NCI-H748 (cell line): ENCODE data around the gene SYT2.
"Not testable (repeated sequence)": the region's sequence is repeated elsewhere in the genome, so short reads cannot be mapped to it uniquely, and the experiment has no call there.

Experiments
- DNase-seq: peaks from one replicate; lab custom pipeline; 2025; ENCODE audit not compliant: unreplicated experiment; lab: John Stamatoyannopoulos, UW

The SYT2 gene

DNA sequence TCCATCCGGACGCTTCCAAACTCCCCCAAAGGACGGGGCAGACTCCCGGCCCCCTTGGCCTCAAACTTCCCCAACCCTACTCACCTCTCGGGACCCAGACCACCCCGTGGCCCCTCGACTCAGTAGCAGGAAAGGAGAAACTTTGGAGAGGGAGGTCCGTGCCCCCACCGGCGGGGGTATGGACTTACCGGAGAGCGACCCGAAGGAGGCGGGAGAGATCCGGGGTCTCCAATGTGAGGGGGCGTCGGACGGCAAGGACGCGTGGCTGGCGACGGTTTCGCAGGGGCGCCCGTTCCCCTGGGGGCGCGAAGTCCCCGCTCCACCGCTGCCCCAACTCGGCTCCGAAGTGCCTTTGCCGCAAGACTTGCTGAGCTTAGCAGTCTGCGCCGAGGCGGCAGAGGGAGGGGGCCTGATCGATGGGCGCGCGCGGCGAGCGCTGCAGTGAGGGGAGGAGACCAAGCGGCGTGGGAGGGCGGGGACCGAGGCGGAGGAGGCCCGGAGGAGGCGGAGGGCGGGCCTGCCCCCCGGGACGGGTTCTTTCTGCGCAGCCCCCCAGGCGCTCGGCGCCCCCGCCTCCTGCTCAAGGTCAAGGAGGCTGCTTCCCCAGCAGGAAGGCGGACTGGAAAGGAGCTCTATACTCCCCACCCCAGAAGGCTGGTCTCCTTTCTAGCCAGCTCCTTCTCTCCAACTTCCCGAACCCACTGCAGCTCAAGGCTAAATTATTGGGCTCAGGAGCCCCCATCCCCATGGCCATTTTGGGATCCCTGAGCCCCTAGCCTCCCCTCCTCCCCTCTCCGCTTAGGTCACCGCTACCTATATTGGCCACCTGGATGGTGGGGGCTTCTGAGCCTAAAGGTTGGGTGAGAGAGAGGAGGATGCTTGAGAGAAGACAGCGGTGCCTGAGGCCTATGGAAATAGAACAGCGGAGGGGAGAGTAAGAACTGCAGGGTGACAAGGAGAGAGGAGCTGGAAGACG lies at the start of gene SYT2:
Gene SYT2, minus strand, starts transcription at position 385 of the 976 bp plus-strand sequence. CDS start 104,682 bp downstream, outside the sequence.
- peak; percentile 67 for DNase-seq

DNA sequence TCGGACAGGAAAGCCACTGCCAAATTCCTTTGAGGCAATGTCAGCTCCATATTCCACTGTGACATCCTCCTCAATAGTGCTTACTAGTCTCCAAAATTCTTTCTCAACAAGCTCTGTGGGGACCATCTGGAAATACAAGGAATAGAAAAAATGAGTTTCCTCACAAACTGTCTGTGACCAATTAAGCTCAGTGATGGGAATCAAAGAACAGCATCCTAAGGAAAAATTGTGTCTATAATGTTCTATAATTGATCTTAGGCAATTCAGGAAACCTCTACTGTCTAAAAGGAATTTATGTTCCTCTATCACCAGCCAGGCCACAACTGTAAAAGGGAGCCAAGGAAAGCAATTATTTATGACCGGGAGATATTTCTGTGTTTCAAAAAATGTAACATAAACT lies 46.1 kb upstream of the SYT2 start:
- DNase-seq: no peak

DNA sequence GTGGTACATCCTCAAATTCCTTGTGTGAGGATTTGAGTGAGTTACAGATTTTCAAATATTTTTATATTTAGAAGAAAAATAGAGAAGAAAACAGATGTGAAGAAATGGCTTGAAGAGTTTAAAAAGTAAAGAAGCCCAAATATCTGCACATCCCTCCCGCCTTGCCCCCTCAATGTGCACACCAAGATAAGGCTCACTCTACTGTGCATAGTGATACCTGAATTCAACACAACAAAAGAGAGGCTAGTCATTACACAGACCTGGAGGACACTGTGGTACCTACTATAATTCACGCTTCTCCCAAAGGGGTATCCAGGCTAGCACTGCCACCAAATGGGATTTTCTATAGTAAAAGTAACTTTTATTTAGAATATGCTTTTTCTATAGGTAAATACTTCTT lies 44.0 kb upstream of the SYT2 start:
- no peak for DNase-seq

DNA sequence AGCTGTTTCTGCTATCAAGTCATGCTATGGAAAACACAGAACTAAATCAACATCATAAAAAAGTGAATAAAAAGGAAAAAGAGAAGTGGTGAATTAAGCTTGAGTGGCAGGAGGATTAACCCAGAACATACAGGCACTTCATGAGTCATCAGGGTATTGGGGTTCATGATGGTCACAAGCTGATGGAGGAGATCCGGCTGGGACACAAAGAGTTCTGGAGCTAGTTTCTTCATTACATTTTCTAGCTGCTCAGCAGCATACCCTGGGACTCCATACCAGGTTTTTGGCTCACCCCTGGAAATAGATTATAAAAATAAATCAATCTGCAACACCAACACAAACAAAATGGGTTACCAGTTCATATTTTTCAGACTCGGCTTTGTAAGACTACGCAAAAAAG lies 42.5 kb upstream of the SYT2 start:
- no peak for DNase-seq

DNA sequence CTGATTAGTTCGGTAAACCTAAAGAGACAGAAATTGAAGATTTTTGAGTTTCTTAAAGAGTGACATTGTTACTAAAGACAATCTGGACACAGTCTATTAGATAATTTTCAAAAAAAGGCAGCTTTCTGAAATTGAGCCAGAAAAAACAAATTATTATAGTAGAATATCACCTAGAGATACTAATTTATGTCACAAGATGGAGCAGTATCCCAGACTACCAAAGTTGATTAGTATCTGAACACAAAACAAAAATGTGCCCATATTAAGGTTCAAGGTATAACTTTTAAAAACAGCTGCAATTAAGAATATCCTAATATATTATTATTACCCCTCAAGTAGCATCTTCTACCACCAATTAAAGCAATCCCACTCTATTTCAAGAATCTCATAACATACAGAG lies 40.5 kb upstream of the SYT2 start:
- no peak for DNase-seq

DNA sequence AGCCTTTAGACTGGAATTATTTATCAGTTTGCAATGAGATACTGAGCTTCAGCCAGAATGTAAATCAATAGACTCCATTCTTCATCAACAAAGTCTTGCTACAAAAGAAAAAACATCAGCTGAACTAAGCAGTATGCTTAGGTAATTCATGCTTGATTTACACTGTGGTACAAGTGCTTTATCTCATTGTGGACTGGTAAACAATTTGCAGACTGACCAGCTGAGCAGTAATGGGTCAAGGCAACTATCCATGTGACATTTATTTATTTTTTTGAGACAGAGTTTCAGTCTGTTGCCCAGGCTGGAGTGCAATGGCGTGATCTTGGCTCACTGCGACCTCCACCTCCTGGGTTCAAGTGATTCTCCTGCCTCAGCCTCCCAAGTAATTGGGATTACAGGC lies 39.8 kb upstream of the SYT2 start:
- DNase-seq: no peak

DNA sequence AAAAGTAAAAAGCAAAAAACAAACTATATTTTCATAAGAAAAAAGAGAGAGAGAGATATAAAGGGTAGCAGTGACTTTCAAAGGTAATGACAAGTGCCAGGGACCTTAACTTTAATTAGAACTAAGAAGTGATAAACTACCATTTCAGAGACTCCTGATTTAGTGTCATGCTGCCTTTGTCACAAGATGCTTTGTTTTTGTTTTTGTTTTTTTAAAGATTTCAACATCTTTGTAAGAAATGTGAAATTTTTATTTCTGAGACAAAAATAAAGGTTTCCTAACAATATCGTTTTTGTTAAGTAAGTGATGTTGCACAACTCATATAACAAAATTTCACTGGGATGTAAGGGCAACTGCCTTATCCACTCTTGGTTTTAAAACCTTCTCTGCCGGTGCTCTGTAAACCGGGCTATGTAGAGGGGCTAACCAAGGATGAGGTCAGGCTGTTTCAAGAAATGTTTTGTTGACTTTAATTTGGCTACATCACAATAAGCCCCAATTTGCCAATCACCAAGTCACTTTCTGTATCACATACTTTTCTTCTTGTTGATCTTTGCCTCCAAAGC lies 35.2 kb upstream of the SYT2 start:
- no peak for DNase-seq

DNA sequence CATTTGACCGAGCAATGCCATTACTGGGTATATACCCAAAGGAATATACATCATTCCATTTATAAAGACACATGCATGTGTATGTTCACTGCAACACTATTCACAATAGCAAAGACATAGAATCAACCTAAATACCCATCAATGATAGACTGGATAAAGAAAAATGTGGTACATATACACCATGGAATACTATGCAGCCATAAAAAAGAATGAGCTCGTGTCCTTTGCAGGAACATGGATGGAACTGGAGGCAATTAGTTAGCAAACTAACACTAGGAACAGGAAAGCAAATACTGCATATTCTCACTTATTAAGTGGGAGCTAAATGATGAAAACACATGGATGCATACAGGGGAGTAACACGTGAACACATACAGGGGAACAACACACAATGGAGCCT lies 34.5 kb upstream of the SYT2 start:
- DNase-seq: not testable (repeated sequence)

DNA sequence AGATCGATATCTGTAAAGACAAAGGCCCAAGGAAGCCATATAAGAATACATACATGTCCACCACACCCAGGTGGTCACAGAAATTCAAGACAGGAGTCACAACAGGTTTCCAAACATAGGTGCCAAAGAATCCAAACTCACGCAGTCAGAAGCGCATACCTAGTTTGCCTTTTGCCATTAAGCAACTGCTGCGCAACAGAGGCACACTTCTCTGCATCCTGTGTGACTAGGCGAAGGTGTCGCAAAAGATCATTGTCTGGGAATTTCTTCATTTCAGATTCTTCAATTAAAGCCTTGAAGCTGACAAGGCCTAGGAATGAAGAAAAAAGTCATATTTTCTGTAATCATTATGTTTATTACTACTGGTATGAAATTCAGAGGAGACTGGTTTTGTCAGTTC lies 32.2 kb upstream of the SYT2 start:
- no peak for DNase-seq

DNA sequence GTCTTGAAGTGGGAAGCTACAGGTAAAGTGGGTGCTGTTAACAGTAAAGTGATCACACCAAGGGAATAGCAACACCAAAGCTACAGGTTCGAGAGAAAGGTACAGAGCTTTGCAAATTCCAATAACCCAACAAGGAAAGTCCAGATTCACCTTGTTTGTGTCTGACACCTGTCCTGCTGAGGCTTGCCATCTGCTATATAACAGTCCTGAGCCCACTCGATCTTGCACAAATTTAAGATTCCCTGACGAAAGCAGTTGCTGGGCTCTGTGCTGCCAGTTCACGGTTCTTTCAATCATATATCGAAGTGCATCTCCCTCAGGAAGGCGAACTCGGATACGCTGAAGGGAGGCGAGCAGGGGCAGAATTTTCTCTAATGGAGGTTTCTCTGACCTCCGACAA lies 23.0 kb upstream of the SYT2 start:
- no peak for DNase-seq

DNA sequence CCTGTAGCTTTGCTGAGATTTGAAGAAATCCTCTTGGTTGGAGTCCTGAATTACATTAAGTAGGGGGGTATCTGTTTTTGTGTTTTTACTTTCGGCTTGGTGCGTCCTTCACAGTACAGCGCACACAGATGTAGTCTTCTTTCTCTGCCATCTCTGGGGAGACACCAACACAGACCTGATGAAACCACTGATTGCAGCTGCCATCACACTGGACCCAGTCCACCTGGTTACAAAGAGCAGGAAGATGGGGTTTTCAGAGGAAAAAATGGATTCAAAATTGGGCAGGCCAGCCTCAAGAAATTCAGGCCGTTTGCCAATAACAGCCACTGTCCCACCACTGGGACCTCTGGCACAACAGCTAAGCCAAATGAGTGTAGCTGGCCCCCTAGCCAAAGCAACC lies 18.7 kb upstream of the SYT2 start:
- no peak for DNase-seq

DNA sequence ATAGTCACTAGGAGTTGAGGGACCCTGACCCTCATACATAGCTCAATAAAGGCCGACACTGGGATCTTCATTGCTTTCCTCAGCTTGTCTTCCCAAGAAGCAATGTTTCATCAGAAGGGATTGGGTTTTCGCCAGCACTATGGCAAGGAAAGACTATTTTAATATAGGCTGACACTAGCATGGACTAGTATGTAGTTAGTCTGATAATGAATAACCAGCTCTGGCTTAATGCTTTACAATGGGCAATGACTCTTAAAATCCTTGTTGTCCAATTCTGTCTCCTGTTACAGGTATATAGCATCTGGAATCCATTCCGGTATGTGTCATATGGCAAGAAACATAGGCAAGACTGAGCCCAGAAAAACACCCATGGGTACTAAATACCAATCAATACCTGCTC lies 15.3 kb upstream of the SYT2 start:
- DNase-seq: no peak

DNA sequence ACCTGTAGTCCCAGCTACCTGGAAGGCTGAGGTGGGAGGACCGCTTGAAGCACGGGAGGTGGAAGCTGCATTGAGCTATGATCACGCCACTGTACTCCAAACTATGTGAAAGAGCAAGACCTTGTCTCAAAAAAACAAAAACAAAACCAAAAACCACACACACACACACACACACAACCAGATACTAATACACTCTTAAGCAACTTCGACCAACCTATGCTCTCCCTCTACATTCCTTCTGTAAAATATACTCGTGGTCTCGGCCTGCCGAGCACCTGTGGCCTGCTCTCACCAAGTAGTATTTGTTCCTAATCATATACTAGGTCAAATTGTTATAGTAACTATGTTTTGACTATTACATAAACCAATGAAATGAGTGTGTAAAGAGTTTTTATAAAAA lies 13.5 kb upstream of the SYT2 start:
- no peak for DNase-seq

DNA sequence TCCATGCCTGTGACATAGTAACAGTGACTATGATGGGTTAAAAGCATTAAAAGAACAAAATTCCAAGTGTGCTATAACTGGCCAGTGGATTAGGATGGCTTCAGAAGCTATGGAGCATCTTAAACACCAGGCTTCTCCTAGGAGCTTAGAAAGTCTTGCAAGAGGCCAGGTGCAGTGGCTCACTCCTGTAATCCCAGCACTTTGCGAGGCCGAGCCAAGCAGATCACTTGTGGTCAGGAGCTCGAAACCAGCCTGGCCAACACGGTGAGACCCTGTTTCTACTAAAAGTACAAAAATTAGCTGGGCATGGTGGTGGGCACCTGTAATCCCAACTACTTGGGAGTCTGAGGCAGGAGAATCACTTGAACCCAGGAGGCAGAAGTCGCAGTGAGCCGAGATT lies 12.8 kb upstream of the SYT2 start:
- not testable (repeated sequence) for DNase-seq

DNA sequence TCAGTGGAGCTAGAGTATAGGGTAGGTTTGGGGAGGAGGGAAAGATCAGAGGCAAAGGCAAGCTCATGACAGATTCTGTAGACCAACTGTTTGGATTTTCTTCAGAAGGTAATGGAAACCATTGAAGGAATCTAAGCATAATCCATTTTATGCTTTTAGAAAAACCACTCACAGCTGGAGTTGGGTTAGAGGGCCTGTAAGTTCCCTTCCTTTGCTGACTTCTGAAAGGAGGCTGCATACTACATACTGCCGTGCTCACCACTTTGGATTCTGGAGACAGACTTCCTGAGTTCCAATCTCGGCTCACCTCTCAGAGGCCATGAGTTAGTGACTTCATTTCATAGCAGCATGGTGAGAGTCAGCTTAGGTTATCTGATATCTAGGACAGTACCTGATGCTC lies 6.4 kb upstream of the SYT2 start:
- DNase-seq: no peak

DNA sequence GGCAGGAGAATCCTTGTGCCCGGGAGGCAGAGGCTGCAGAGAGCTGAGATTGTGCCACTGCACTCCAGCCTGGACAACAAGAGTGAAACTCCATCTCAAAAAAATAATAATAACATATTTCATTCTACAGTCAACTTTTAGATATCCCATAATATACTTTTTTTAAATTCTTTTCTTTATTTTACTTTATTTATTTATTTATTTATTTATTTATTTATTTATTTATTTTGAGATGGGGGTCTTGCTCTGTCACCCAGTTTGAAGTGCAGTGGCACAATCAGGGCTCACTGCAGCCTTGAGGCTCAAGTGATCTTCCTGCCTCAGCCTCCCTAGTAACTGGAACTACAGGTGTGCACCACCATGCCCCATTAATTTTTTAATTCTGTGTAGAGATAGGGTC lies 3.9 kb upstream of the SYT2 start:
- DNase-seq: not testable (repeated sequence)

DNA sequence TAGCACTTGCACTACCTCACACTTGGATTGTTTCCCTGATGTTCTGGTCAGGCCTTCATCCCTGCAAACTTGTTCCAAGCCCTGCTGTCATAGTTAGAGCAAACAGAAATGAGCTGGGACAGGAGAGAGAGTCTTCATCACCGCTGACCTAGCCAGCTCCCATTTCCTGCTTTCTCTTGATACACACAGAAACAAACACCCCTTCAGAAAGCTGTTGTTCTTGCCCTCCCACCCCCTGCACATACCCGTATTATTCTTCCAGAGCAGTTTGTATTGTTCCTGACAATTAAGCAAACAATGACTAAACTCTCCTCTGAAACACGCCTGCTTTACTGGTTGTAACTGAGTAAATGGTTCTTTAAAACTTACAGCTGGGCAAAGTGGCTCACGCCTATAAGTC lies 2.9 kb upstream of the SYT2 start:
- peak; percentile 70 for DNase-seq

DNA sequence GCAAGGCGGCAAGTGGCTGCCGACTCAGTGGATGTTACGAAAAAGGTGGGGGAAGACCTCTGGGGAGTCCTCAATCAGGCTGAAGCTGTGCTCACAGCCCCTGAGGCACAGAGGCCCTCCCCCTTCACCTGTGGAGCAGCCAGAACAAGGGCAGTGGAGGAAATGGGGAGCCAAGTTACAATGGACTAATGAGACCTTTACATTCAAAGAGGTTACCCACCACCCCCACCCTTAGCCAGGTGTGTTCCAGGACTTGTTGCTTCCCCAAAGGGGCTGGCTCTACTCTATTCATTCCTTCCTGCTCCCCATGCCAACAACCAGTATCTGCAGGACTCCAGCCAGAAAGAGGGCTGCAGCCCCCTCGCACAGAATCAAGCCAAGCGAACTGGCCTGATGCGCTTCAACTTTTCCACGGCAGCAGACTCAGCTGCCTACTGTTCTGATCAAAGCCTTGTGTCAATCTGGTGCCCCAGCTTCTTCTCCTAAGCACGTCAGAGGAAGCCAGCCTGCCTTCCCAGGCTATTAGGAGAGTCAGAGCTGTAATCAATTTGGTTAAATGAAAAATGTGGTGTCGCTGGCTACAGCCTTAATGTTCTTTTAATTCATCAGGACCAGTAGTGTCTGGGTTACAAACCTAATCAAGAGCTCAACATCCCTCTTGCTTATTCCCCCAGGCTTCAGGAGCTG lies 1.8 kb upstream of the SYT2 start:
- DNase-seq: no peak

DNA sequence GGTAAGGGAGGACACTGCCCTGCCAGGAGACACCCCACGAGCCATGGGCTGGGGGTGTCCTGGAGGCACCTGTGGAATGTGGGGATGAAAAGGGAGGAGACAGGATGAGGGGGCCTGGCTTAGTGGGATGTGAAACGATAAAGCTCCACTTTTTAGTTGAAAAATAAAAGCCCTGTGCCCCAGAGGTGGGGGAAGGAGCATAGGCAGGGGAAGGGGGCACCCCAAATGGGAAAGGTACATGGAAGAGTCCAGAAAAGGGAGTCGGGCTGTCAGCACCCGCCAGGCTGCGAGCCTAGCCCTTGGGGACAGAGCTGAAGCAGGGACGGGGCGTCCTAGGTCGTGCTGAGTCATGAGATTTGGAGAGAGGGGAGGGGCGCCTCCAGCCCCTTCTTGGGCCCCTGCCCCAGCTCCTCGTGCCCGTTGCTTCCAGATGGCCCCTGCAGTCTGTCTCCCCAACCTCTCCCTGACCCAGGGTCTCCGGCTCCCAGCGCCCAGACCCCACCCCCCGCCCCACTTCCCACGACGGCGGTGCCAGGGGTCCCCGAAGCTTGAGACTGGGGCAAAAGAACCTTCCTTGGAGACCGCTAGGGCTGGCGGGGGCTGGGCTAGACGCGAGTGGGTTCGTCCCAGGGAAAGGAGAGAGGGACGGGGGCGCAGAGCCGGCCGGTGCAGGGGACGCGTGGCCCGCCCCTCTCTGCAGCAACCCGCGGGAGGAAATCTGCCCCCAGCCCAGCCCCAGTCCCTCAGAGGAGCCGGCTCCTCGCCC lies 795 bp downstream of the SYT2 start:
- DNase-seq: no peak

DNA sequence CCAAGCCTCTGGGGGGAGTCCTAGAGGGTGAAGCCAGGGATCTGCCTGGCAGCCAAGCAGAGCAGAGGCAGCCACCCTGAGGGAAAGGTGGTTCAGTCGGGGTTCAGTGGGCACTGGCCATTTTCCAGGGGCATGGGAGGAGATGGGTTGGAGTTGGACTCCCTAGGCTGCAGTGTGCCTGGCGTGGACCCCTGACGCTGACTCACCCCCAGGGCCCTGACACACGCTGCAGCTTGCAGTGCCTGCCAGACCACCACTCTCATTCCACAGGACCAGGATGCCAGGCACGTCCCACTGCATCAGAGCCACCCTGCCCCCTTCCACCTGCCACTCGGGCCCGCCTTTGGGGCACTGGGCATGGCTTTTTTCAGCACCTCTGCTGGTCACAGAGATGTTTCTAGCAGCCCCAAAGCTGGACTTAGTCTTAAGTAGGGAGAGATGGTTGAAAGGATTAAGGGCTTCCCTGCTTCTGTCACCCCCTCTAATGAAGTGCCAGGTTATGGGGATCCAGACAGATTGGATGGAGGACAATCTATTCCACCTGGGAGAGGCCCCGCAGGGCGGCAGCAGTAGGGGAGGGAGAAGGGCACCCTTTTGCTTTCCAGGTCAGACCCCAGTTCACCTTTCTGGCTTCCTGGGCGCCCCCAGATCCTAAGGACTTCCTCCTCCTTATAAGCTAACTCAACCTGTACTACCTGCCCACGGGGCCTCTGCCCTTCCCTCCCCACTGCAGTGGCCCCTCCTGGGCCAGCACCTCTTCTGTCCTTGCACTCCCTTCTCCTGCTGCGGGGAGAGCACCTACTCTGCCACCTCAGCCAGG lies 1.6 kb downstream of the SYT2 start:
- no peak for DNase-seq
